Body of pancreas (tissue), 4 donors: ENCODE data around the gene COMP.
A peak's percentile ranks its signal among the peaks of the same experiment; 100 is the strongest.

Source experiments
- POLR2A ChIP-seq, 3 donors: fragments of 450-650 bp; IDR thresholded peaks; one replicate each; pipeline ENCODE4 v1.6.1; 2016; ENCODE audit warnings: antibody characterized with exemption in 3 of 3, mild to moderate bottlenecking in 2 of 3
- TF ChIP-seq, protein P1 (sequence below), 7 experiments: fragments of 450-650 bp in 4 of 7; fragments of 200-600 bp in 3 of 7; sonication (generic) in 3 of 7; IDR thresholded peaks; one replicate each; pipeline ENCODE4 v1.5.1; 2016 to 2019; ENCODE audit warnings: antibody characterized with exemption in 7 of 7

DNA sequence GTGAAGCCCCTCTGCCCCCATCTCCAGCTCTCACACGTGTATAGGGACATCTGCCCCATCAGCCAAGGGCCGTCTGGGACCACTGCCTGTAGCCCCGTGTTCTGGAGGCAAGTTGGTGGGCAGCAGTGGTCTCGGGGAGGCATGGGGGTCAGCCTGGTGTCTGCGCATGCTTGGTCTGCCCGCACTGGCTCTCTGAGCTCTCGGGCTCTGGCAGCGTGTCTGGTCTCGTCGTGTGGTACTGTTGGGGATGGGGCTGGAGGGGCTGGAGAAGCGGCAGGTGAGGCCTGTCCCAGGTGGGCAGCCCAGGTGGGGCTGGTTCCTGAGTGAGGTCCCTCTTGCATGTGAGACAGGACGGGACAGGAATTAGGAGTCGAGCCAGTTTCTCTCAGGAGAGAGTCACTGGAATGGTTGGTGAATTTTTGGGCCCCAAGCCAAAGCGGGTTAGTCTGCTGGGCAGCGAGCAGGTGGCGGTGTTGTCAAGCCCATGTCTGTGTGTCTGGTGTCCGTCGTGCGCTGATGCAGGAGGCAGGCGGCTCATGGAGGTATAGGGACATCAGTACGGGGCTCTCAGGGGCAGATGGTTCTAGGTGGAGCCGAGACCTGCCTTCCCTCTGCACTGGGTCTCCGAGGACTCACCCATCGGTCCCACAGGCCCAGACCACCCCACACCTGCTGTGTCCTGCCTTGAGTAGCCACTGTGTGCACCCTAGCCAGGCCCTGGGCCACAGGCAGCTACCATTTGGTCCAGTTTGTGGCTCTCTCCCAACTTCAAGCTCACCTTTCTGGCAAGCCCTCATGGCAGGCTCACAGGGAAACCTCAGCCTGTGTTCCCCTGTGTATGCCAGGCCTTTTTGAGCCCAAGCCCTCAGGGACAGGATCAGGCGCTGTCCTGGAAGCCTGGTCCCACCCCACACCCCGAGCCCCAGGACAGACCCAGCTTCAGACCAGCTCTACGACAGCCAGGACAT is 18.2 kb downstream of the COMP start:
- TF ChIP-seq POLR2A (IDR thresholded peaks at IDR 0.05) = no peak
- TF ChIP-seq, protein P1, sequence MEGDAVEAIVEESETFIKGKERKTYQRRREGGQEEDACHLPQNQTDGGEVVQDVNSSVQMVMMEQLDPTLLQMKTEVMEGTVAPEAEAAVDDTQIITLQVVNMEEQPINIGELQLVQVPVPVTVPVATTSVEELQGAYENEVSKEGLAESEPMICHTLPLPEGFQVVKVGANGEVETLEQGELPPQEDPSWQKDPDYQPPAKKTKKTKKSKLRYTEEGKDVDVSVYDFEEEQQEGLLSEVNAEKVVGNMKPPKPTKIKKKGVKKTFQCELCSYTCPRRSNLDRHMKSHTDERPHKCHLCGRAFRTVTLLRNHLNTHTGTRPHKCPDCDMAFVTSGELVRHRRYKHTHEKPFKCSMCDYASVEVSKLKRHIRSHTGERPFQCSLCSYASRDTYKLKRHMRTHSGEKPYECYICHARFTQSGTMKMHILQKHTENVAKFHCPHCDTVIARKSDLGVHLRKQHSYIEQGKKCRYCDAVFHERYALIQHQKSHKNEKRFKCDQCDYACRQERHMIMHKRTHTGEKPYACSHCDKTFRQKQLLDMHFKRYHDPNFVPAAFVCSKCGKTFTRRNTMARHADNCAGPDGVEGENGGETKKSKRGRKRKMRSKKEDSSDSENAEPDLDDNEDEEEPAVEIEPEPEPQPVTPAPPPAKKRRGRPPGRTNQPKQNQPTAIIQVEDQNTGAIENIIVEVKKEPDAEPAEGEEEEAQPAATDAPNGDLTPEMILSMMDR (IDR thresholded peaks at IDR 0.05) = peak in 2 of 7 experiments; percentile 13 to 14
